NB4 (cell line): ENCODE results near the gene MPZL3.

Experiments
- TF ChIP-seq, protein P1 (sequence below): IDR thresholded peaks from one replicate; pipeline ENCODE4 v1.5.1; 2012; ENCODE audit warnings: low read depth, low read length
- TF ChIP-seq, protein P2 (sequence below): IDR thresholded peaks from 2 replicates; pipeline ENCODE4 v1.6.1; 2011; ENCODE audit warnings: low read depth, low read length

DNA sequence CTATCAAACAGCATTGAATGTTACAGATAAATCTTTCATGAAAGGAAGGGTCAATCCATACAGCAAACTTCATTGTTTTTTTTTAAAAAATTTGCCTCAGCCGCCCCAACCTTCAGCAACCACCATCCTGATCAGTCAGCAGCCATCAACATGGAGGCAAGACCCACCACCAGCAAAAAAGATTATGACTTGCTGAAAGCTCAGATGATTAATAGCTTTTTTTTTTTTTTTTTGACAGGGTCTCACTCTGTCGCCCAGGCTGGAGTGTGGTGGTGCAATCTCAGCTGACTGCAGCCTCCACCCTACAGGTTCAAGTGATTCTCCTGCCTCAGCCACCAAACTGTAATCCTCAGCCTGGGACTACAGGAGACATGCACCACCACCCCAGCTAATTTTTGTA lies 34.4 kb upstream of the MPZL3 start:
- TF ChIP-seq, protein P1, sequence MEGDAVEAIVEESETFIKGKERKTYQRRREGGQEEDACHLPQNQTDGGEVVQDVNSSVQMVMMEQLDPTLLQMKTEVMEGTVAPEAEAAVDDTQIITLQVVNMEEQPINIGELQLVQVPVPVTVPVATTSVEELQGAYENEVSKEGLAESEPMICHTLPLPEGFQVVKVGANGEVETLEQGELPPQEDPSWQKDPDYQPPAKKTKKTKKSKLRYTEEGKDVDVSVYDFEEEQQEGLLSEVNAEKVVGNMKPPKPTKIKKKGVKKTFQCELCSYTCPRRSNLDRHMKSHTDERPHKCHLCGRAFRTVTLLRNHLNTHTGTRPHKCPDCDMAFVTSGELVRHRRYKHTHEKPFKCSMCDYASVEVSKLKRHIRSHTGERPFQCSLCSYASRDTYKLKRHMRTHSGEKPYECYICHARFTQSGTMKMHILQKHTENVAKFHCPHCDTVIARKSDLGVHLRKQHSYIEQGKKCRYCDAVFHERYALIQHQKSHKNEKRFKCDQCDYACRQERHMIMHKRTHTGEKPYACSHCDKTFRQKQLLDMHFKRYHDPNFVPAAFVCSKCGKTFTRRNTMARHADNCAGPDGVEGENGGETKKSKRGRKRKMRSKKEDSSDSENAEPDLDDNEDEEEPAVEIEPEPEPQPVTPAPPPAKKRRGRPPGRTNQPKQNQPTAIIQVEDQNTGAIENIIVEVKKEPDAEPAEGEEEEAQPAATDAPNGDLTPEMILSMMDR: no peak
- TF ChIP-seq, protein P2, sequence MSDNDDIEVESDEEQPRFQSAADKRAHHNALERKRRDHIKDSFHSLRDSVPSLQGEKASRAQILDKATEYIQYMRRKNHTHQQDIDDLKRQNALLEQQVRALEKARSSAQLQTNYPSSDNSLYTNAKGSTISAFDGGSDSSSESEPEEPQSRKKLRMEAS: no peak
